Measurements from ENCODE around the gene CDH13.

DNA sequence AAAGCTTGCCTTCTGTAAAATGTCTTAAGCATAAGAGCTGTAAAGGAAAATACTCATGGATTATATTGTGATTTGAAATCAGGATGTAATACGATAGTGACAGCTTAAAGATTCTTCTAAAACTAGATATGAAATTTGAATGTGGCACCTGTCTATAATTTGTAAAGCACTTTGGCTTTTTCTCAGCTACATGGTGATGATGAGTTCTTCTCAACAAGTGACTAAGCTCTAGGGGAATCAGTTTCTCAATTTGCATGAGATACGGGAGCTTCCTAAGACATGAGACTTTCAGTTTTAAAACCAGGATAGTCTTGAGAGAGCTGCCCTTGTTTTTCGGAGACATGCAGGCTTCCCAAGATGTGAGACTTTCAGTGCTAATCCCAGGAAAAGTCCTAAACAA lies 439.2 kb downstream of the CDH13 start:
- TF ChIP-seq CTCF (IDR thresholded peaks at IDR 0.05) = no peak
- no peak for TF ChIP-seq ZFX (IDR thresholded peaks at IDR 0.05; ENCODE audit: borderline replicate concordance)
